ENCODE results near the gene HEBP2.

The HEBP2 gene

DNA sequence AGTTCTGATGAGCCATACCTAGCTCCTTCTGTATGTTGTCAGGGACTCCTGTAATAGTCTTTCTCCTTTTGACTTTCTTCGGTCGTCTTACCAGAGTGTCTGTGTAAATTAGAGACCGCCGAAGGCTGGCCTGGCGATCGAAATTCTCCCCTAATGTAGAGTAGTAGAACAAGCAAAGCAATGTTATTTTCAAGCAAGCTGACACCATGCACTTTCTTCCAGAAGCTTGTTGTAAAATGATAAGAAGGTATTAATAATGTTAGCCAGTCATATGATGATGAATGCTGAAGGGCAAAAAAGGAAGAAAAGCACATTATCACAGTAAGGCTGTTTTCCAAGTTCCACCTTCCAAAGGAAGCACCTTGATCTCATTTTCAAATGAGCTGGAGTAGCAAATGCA, 37.9 kb downstream of the HEBP2 start:
- Histone ChIP-seq H2BK12ac (ENCODE audit: low read length in 2 of 2) (no peak overlapping the region), H3K79me1 (replicated peaks; ENCODE audit: low read length, poor library complexity, severe bottlenecking) (peaks cover 18% of the 10 kb centered on the region), H3K27me3 (ENCODE audit: control insufficient read depth in 1 of 2, insufficient read depth in 1 of 2, low read length in 2 of 2) (no peaks in the 10 kb centered on the region), H4K8ac (ENCODE audit: low read length) (no peak overlapping the region), H2AFZ (ENCODE audit: low read depth, low read length) (no peak overlapping the region), H2BK5ac (ENCODE audit: low read depth, low read length, poor library complexity, severe bottlenecking) (no peak overlapping the region), H2BK15ac (ENCODE audit: low read depth, poor library complexity, severe bottlenecking) (no peak overlapping the region), H2AK5ac (ENCODE audit: low read length, severe bottlenecking) (no peak overlapping the region), H3K18ac (ENCODE audit: low read depth in 1 of 2, low read length in 2 of 2) (no peak overlapping the region), H3K9ac (ENCODE audit: low read length) (no peak overlapping the region), H4K91ac (ENCODE audit: low read length) (no peak overlapping the region), H3K4me2 (ENCODE audit: low read length, poor library complexity, severe bottlenecking) (no peak overlapping the region), H3K4me1 (ENCODE audit: control insufficient read depth, insufficient read depth, low read depth, low read length) (no peaks in the 10 kb centered on the region), H3K4ac (ENCODE audit: low read depth in 1 of 2, low read length in 2 of 2) (no peak overlapping the region), H3K27ac (ENCODE audit: low read length, poor library complexity, severe bottlenecking) (no peak overlapping the region), H2BK120ac (ENCODE audit: low read depth, low read length) (no peak overlapping the region), H3K9me3 (ENCODE audit: control insufficient read depth, low read length) (no peaks in the 10 kb centered on the region), H3K14ac (ENCODE audit: low read length in 2 of 2) (no peak overlapping the region), H3K23ac (ENCODE audit: low read length in 2 of 2) (no peak overlapping the region), H3K4me3 (ENCODE audit: insufficient read depth in 1 of 2, low read depth in 1 of 2, low read length in 2 of 2) (no peak overlapping the region), H3K36me3 (ENCODE audit: control insufficient read depth in 1 of 2, insufficient read depth in 2 of 2, low read depth in 1 of 2, low read length in 2 of 2) (peaks cover 4 to 23% of the 10 kb centered on the region in 2 experiments)
- WGBS, result 96% methylated on average over 3 of the region's 6 CpGs
- DNase-seq, result no peak

DNA sequence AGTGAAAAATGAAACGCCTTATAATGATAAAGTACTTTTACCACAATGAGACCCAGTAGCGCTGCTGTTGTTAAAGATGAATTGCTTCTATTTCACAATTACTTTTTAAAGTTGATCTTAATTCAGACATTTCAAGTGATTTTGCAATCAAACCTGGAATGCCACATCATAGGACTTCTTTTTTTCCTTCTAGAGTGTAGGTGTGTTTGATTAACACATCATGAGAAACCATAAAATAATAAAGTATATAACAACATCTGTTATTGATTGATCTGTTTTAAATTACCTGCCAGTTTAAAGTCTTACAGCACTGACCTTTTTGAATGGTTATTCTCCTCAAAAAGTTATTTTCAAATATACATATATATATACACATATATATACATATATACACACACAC, 38.6 kb downstream of the HEBP2 start:
- no peaks in the 10 kb centered on the region for H3K4me1 ChIP-seq (ENCODE audit: control insufficient read depth, insufficient read depth, low read depth, low read length)

DNA sequence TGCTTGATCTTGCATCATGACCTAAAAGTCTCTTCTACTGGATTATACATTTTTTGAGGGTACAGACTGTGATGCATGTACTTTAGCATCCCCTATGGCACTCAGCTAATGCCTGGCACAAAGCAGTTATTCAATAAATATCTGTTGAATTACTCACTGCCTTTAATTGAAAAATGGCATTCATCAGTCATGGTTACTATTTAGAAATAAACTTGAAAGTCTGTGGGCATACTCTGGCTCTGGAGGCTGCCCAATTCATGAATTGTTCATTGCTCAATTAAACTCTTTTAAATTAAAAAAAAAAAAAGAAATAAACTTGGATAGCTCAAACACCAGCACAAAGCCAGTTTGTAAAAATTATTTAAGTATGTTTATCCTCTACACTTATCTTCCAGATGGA, 40.0 kb downstream of the HEBP2 start:
- H3K27ac ChIP-seq (ENCODE audit: low read length, poor library complexity, severe bottlenecking), result no peak overlapping the region
- H3K4me1 ChIP-seq (ENCODE audit: control insufficient read depth, insufficient read depth, low read depth, low read length), result no peaks in the 10 kb centered on the region
- H3K4me2 ChIP-seq (ENCODE audit: low read length, poor library complexity, severe bottlenecking), result no peak overlapping the region
- no peak overlapping the region for H3K9ac ChIP-seq (ENCODE audit: low read length)
- H2BK15ac ChIP-seq (ENCODE audit: low read depth, poor library complexity, severe bottlenecking), result no peak overlapping the region
- no peak overlapping the region for H2AK5ac ChIP-seq (ENCODE audit: low read length, severe bottlenecking)
- H3K4ac ChIP-seq (ENCODE audit: low read depth in 1 of 2, low read length in 2 of 2), result no peak overlapping the region
- H3K4me3 ChIP-seq (ENCODE audit: insufficient read depth in 1 of 2, low read depth in 1 of 2, low read length in 2 of 2), result no peak overlapping the region
- H3K23ac ChIP-seq (ENCODE audit: low read length in 2 of 2), result no peak overlapping the region
- H3K14ac ChIP-seq (ENCODE audit: low read length in 2 of 2), result no peak overlapping the region
- no peak overlapping the region for H2BK12ac ChIP-seq (ENCODE audit: low read length in 2 of 2)
- no peak overlapping the region for H2AFZ ChIP-seq (ENCODE audit: low read depth, low read length)
- peaks cover 4 to 23% of the 10 kb centered on the region in 2 experiments for H3K36me3 ChIP-seq (ENCODE audit: control insufficient read depth in 1 of 2, insufficient read depth in 2 of 2, low read depth in 1 of 2, low read length in 2 of 2)
- no peak overlapping the region for H4K91ac ChIP-seq (ENCODE audit: low read length)
- no peak overlapping the region for H2BK5ac ChIP-seq (ENCODE audit: low read depth, low read length, poor library complexity, severe bottlenecking)
- H4K8ac ChIP-seq (ENCODE audit: low read length), result no peak overlapping the region
- no peak overlapping the region for H3K18ac ChIP-seq (ENCODE audit: low read depth in 1 of 2, low read length in 2 of 2)
- H3K9me3 ChIP-seq (ENCODE audit: control insufficient read depth, low read length), result no peaks in the 10 kb centered on the region
- H3K27me3 ChIP-seq (ENCODE audit: control insufficient read depth in 1 of 2, insufficient read depth in 1 of 2, low read length in 2 of 2), result no peaks in the 10 kb centered on the region
- peaks cover 24% of the 10 kb centered on the region for H3K79me1 ChIP-seq (replicated peaks; ENCODE audit: low read length, poor library complexity, severe bottlenecking)
- DNase-seq, result no peak
- H2BK120ac ChIP-seq (ENCODE audit: low read depth, low read length), result no peak overlapping the region

More for the DNA sequence above, 38.6 kb downstream of the HEBP2 start:
- no peak for DNase-seq
- H3K4me2 ChIP-seq (ENCODE audit: low read length, poor library complexity, severe bottlenecking), result no peak overlapping the region
- no peaks in the 10 kb centered on the region for H3K27me3 ChIP-seq (ENCODE audit: control insufficient read depth in 1 of 2, insufficient read depth in 1 of 2, low read length in 2 of 2)
- H3K27ac ChIP-seq (ENCODE audit: low read length, poor library complexity, severe bottlenecking), result no peak overlapping the region
- no peak overlapping the region for H4K91ac ChIP-seq (ENCODE audit: low read length)
- peaks cover 20% of the 10 kb centered on the region for H3K79me1 ChIP-seq (replicated peaks; ENCODE audit: low read length, poor library complexity, severe bottlenecking)
- no peak overlapping the region for H2BK120ac ChIP-seq (ENCODE audit: low read depth, low read length)
- H3K9ac ChIP-seq (ENCODE audit: low read length), result no peak overlapping the region
- peaks cover 4 to 23% of the 10 kb centered on the region in 2 experiments for H3K36me3 ChIP-seq (ENCODE audit: control insufficient read depth in 1 of 2, insufficient read depth in 2 of 2, low read depth in 1 of 2, low read length in 2 of 2)
- no peak overlapping the region for H4K8ac ChIP-seq (ENCODE audit: low read length)
- H2BK5ac ChIP-seq (ENCODE audit: low read depth, low read length, poor library complexity, severe bottlenecking), result no peak overlapping the region
- no peak overlapping the region for H3K23ac ChIP-seq (ENCODE audit: low read length in 2 of 2)
- no peak overlapping the region for H3K4me3 ChIP-seq (ENCODE audit: insufficient read depth in 1 of 2, low read depth in 1 of 2, low read length in 2 of 2)
- H3K9me3 ChIP-seq (ENCODE audit: control insufficient read depth, low read length), result no peaks in the 10 kb centered on the region
- no peak overlapping the region for H3K18ac ChIP-seq (ENCODE audit: low read depth in 1 of 2, low read length in 2 of 2)
- no peak overlapping the region for H2AK5ac ChIP-seq (ENCODE audit: low read length, severe bottlenecking)
- no peak overlapping the region for H2BK15ac ChIP-seq (ENCODE audit: low read depth, poor library complexity, severe bottlenecking)
- no peak overlapping the region for H2AFZ ChIP-seq (ENCODE audit: low read depth, low read length)
- H2BK12ac ChIP-seq (ENCODE audit: low read length in 2 of 2), result no peak overlapping the region
- H3K14ac ChIP-seq (ENCODE audit: low read length in 2 of 2), result no peak overlapping the region
- H3K4ac ChIP-seq (ENCODE audit: low read depth in 1 of 2, low read length in 2 of 2), result no peak overlapping the region
- no CpG with 5 or more reads among the region's 2 CpGs for WGBS

DNA sequence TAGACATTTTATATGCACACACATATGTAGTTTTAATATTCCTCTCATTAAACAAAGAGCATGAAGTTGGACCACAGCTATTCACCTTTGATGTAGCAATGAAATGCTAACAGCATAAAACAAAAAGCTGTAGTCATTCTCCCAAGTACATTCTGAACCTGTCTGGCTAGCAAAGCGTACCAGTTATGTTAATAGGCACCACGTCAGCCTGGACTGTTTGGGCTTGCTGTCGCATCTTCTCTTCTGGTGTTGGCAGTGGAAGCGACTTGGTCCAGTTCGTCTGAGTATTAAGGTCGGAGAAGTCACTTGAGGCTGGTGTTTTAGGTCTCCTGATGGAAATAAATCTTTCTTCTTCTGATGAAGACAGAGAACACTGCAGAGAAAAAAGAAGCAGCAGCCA, 42.8 kb downstream of the HEBP2 start:
- peaks cover 26% of the 10 kb centered on the region for H3K79me1 ChIP-seq (replicated peaks; ENCODE audit: low read length, poor library complexity, severe bottlenecking)
- H3K14ac ChIP-seq (ENCODE audit: low read length in 2 of 2), result no peak overlapping the region
- H3K36me3 ChIP-seq (ENCODE audit: control insufficient read depth in 1 of 2, insufficient read depth in 2 of 2, low read depth in 1 of 2, low read length in 2 of 2), result peaks cover 4 to 11% of the 10 kb centered on the region in 2 experiments
- no peaks in the 10 kb centered on the region for H3K27me3 ChIP-seq (ENCODE audit: control insufficient read depth in 1 of 2, insufficient read depth in 1 of 2, low read length in 2 of 2)
- no peak overlapping the region for H2AK5ac ChIP-seq (ENCODE audit: low read length, severe bottlenecking)
- no peak overlapping the region for H2AFZ ChIP-seq (ENCODE audit: low read depth, low read length)
- no peak overlapping the region for H2BK12ac ChIP-seq (ENCODE audit: low read length in 2 of 2)
- WGBS, result 92% methylated on average over 6 of the region's 6 CpGs
- H3K9ac ChIP-seq (ENCODE audit: low read length), result no peak overlapping the region
- no peak overlapping the region for H4K91ac ChIP-seq (ENCODE audit: low read length)
- H4K8ac ChIP-seq (ENCODE audit: low read length), result no peak overlapping the region
- no peak overlapping the region for H2BK15ac ChIP-seq (ENCODE audit: low read depth, poor library complexity, severe bottlenecking)
- no peak overlapping the region for H3K18ac ChIP-seq (ENCODE audit: low read depth in 1 of 2, low read length in 2 of 2)
- no peak overlapping the region for H3K4ac ChIP-seq (ENCODE audit: low read depth in 1 of 2, low read length in 2 of 2)
- H2BK5ac ChIP-seq (ENCODE audit: low read depth, low read length, poor library complexity, severe bottlenecking), result no peak overlapping the region
- no peak overlapping the region for H3K23ac ChIP-seq (ENCODE audit: low read length in 2 of 2)
- no peak for DNase-seq
- no peaks in the 10 kb centered on the region for H3K4me1 ChIP-seq (ENCODE audit: control insufficient read depth, insufficient read depth, low read depth, low read length)
- no peak overlapping the region for H3K4me3 ChIP-seq (ENCODE audit: insufficient read depth in 1 of 2, low read depth in 1 of 2, low read length in 2 of 2)
- H2BK120ac ChIP-seq (ENCODE audit: low read depth, low read length), result no peak overlapping the region
- no peaks in the 10 kb centered on the region for H3K9me3 ChIP-seq (ENCODE audit: control insufficient read depth, low read length)
- H3K4me2 ChIP-seq (ENCODE audit: low read length, poor library complexity, severe bottlenecking), result no peak overlapping the region
- no peak overlapping the region for H3K27ac ChIP-seq (ENCODE audit: low read length, poor library complexity, severe bottlenecking)

Data from mesenchymal stem cell (in vitro differentiated cells and primary cell).